Measurements from ENCODE around the gene DNAJC22.

DNA sequence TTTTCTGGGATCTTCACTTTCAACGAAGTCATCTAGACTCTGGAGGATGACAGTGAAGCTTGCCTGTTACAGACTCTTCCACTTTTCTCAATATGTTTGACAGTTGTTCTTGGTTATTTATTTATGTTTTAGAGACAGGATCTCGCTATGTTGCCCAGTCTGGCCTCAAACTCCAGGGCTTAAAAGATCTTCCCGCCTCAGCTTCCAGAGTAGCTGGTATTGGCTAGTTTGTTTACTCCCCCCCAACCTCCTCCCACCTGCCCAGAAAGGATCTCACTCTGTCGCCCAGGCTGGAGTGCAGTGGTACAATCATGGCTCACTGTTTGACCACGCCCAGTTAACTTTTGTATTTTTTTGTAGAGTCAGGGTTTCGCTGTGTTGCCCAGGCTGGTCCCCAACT is 23.9 kb downstream of the DNAJC22 start:
- TF ChIP-seq POLR2A (IDR thresholded peaks at IDR 0.05), result no peak
- TF ChIP-seq, protein P1, sequence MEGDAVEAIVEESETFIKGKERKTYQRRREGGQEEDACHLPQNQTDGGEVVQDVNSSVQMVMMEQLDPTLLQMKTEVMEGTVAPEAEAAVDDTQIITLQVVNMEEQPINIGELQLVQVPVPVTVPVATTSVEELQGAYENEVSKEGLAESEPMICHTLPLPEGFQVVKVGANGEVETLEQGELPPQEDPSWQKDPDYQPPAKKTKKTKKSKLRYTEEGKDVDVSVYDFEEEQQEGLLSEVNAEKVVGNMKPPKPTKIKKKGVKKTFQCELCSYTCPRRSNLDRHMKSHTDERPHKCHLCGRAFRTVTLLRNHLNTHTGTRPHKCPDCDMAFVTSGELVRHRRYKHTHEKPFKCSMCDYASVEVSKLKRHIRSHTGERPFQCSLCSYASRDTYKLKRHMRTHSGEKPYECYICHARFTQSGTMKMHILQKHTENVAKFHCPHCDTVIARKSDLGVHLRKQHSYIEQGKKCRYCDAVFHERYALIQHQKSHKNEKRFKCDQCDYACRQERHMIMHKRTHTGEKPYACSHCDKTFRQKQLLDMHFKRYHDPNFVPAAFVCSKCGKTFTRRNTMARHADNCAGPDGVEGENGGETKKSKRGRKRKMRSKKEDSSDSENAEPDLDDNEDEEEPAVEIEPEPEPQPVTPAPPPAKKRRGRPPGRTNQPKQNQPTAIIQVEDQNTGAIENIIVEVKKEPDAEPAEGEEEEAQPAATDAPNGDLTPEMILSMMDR (IDR thresholded peaks at IDR 0.05), result no peak

All from Peyer's patch (tissue), 4 donors.